ENCODE data around the gene TMEM270. TPM values are rescaled to one million over a fixed set of nuclear protein-coding genes. Genes with fewer than 3 reads are reported as not detected.

TMEM270 gene
- total RNA-seq, 1 donor from 2014 or later, result not detected

GRCh38 chr7:73909051-73909941 is 48.3 kb downstream of the TMEM270 start:
- intact Hi-C loops (cut with DNase I), result no loop called here
- H3K4me1 ChIP-seq, result peaks cover 7 to 12% of the 10 kb centered on the region in 2 donors
- DNase-seq (ENCODE audit: low spot score in 2 of 2), result no peak
- TF ChIP-seq, protein P1, sequence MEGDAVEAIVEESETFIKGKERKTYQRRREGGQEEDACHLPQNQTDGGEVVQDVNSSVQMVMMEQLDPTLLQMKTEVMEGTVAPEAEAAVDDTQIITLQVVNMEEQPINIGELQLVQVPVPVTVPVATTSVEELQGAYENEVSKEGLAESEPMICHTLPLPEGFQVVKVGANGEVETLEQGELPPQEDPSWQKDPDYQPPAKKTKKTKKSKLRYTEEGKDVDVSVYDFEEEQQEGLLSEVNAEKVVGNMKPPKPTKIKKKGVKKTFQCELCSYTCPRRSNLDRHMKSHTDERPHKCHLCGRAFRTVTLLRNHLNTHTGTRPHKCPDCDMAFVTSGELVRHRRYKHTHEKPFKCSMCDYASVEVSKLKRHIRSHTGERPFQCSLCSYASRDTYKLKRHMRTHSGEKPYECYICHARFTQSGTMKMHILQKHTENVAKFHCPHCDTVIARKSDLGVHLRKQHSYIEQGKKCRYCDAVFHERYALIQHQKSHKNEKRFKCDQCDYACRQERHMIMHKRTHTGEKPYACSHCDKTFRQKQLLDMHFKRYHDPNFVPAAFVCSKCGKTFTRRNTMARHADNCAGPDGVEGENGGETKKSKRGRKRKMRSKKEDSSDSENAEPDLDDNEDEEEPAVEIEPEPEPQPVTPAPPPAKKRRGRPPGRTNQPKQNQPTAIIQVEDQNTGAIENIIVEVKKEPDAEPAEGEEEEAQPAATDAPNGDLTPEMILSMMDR (IDR thresholded peaks at IDR 0.05), result no peak
- H3K9me3 ChIP-seq, result no peaks in the 10 kb centered on the region
- no peaks in the 10 kb centered on the region for H3K36me3 ChIP-seq
- H3K27me3 ChIP-seq, result no peaks in the 10 kb centered on the region
- no peak overlapping the region for H3K27ac ChIP-seq
- no peak overlapping the region for H3K4me3 ChIP-seq

DNA sequence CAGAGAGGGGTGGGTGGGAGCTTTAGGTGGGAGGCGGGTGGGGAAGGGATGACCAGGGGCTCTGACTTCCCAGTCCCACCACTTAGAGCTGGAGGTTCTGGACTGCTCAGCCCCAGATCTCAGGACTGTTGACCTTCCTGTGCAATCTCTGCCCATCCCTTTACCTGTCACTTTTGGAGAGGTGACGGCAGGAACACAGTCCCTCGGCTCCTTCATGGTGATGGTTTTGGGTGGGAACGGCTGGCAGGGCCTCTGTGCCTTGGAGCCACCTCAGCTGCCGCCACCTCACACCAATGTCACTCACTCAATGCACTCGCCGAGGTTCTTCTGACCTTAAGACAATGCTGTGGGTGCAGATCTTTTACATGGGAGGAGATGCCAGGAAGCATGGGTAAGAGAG is 49.0 kb downstream of the TMEM270 start:
- intact Hi-C loops (cut with DNase I), result no loop called here
- Histone ChIP-seq H3K27me3 (no peaks in the 10 kb centered on the region), H3K4me3 (no peak overlapping the region), H3K27ac (no peak overlapping the region), H3K36me3 (no peaks in the 10 kb centered on the region), H3K4me1 (peaks cover 6 to 12% of the 10 kb centered on the region in 2 donors), H3K9me3 (no peaks in the 10 kb centered on the region)
- TF ChIP-seq, protein P1 (IDR thresholded peaks at IDR 0.05), result no peak
- no peak for DNase-seq (ENCODE audit: low spot score in 2 of 2)

GRCh38 chr7:73912223-73912622 is 51.3 kb downstream of the TMEM270 start:
- DNase-seq (ENCODE audit: low spot score in 2 of 2), result no peak
- TF ChIP-seq, protein P1 (IDR thresholded peaks at IDR 0.05), result no peak
- intact Hi-C loops (cut with DNase I), result no loop called here

More at GRCh38 chr7:73912223-73912622, 51.3 kb downstream of the TMEM270 start:
- H3K36me3 ChIP-seq, result no peaks in the 10 kb centered on the region
- H3K4me1 ChIP-seq, result peaks cover 3 to 6% of the 10 kb centered on the region in 2 donors
- no peak overlapping the region for H3K4me3 ChIP-seq
- no peaks in the 10 kb centered on the region for H3K27me3 ChIP-seq
- H3K27ac ChIP-seq, result no peak overlapping the region
- H3K9me3 ChIP-seq, result no peaks in the 10 kb centered on the region

Other genes with a start within 250 kb of the TMEM270 start
- 297 TPM for gene MLXIPL, start 236.6 kb upstream of the TMEM270 start, total RNA-seq
- gene VPS37D, start 193.3 kb upstream of the TMEM270 start, total RNA-seq, result 1.3 TPM
- gene DNAJC30, start 177.7 kb upstream of the TMEM270 start, total RNA-seq, result 16.0 TPM
- 5.6 TPM for gene BUD23, start 177.6 kb upstream of the TMEM270 start, total RNA-seq
- gene STX1A, start 141.5 kb upstream of the TMEM270 start, total RNA-seq, result 13.1 TPM
- gene ABHD11, start 122.4 kb upstream of the TMEM270 start, total RNA-seq, result 55.7 TPM
- not detected for gene CLDN3, start 90.9 kb upstream of the TMEM270 start, total RNA-seq
- 0.21 TPM for gene CLDN4, start 30.2 kb upstream of the TMEM270 start, total RNA-seq
- not detected for gene METTL27, start 18.6 kb upstream of the TMEM270 start, total RNA-seq
- 395 TPM for gene ELN, start 167.0 kb downstream of the TMEM270 start, total RNA-seq
- gene LIMK1, start 222.6 kb downstream of the TMEM270 start, total RNA-seq, result 30.0 TPM

All from ascending aorta (tissue), 2 donors.